Lower lobe of right lung (tissue), 2 donors: ENCODE measurements around the gene NAPA. TPM values are rescaled to one million over a fixed set of nuclear protein-coding genes. Genes with fewer than 3 reads are reported as not detected.
A peak's percentile ranks its signal among the peaks of the same experiment; 100 is the strongest.

ENCODE experiments used
- ATAC-seq, 2 donors: fragments of 200-7000 bp; cut with Tn5 transposase; one replicate each; pipeline ENCODE4 v1.9.1; 2020 to 2022; ENCODE audit warnings: mild to moderate bottlenecking in 2 of 2, moderate library complexity in 2 of 2
- DNase-seq: peaks from one replicate; pipeline ENCODE4 v3.0.0-alpha.2; 2020
- H3K27ac ChIP-seq: fragments of 200-600 bp; one replicate; pipeline ENCODE4 v1.8.0; 2022
- H3K27me3 ChIP-seq: fragments of 200-600 bp; one replicate; pipeline ENCODE4 v1.8.0; 2022; ENCODE audit warnings: low read depth
- H3K36me3 ChIP-seq: fragments of 200-600 bp; one replicate; pipeline ENCODE4 v1.8.0; 2022; ENCODE audit warnings: mild to moderate bottlenecking
- H3K4me1 ChIP-seq: fragments of 200-600 bp; one replicate; pipeline ENCODE4 v1.8.0; 2022
- H3K4me3 ChIP-seq: fragments of 200-600 bp; one replicate; pipeline ENCODE4 v1.8.0; 2022; ENCODE audit warnings: mild to moderate bottlenecking
- H3K9me3 ChIP-seq: fragments of 200-600 bp; one replicate; pipeline ENCODE4 v1.8.0; 2022
- intact Hi-C: fragments of 100-400 bp; cut with DNase I; formaldehyde crosslinking; loops from one replicate; pipeline ENCODE4 v1.11.0; 2022
- total RNA-seq: library from RNA; stranded (reverse); fragmentation: NEBNext Ultra II Directional; extraction: Animal tissue kit (Norgen Biotek cat#: 25700); gene quantifications from one replicate; pipeline ENCODE4 v1.2.1, GENCODE V29; 2021
- TF ChIP-seq, protein P1 (sequence below): fragments of 200-600 bp; IDR thresholded peaks from one replicate; pipeline ENCODE4 v1.8.0; 2022; ENCODE audit warnings: antibody characterized with exemption, mild to moderate bottlenecking
- donor health status: DM: no; HTN: yes; CAD: no; lungs with severe emphysema.

Gene NAPA
- total RNA-seq, 1 donor from 2014 or later, result 115 TPM

DNA sequence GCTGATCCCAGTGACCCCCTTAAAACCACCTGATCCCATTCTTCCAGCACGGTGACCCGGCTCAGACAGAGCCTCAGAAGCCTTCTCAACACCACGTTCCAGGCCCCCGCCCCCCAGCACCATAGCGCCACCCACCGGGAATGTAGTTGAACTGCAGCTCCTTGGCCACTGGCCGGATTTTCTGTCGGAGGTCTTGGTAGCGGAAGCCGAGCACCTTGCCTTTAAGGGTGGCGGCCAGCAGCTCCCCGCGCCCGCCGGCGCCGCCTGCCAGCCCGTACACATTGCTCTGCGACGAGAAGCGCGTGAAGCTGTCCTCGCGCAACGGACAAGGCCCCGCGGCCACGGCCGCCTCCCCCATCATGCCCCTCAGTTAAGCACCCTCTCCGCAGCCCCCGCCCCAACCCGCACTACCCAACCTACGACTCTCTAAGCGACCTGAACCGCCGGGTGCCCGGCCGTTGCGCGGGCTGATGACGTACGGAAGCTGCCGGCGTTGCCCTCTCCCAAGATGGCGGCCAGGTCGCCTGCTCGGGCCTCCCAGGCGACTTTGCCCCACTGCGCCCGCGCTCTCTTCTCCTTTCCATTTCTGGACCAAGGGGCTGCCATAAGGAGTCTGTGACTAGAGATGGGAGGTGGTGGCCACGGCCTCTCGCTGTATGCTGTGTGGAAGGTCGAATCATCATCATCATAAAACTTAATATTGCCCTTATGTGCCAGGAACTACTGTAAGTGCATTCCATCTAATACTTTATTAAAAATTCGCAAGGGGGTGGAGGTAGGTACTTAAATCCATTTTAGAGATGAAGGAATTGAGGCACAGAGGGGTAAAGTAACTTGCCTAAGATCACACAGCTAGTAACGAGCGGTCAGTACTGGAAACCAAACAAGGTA, 30.8 kb downstream of the NAPA start, which contains the start of gene KPTN:
KPTN (minus strand) TSS at position 420 of the 891 bp plus-strand sequence; CDS start at position 361, 59 bp downstream.
- Histone ChIP-seq H3K27me3 (no peaks in the 10 kb centered on the region), H3K4me1 (peaks cover 16% of the 10 kb centered on the region), H3K27ac (peak within 1 kb of the TSS; percentile 91), H3K4me3 (peak within 1 kb of the TSS; percentile 65), H3K36me3 (peaks cover 18% of the 10 kb centered on the region), H3K9me3 (no peaks in the 10 kb centered on the region)
- intact Hi-C loops, result no loop called here
- ATAC-seq (peak; percentile 94 to 95), DNase-seq (peak; percentile 94)
- TF ChIP-seq, protein P1, sequence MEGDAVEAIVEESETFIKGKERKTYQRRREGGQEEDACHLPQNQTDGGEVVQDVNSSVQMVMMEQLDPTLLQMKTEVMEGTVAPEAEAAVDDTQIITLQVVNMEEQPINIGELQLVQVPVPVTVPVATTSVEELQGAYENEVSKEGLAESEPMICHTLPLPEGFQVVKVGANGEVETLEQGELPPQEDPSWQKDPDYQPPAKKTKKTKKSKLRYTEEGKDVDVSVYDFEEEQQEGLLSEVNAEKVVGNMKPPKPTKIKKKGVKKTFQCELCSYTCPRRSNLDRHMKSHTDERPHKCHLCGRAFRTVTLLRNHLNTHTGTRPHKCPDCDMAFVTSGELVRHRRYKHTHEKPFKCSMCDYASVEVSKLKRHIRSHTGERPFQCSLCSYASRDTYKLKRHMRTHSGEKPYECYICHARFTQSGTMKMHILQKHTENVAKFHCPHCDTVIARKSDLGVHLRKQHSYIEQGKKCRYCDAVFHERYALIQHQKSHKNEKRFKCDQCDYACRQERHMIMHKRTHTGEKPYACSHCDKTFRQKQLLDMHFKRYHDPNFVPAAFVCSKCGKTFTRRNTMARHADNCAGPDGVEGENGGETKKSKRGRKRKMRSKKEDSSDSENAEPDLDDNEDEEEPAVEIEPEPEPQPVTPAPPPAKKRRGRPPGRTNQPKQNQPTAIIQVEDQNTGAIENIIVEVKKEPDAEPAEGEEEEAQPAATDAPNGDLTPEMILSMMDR, result peak; percentile 90

DNA sequence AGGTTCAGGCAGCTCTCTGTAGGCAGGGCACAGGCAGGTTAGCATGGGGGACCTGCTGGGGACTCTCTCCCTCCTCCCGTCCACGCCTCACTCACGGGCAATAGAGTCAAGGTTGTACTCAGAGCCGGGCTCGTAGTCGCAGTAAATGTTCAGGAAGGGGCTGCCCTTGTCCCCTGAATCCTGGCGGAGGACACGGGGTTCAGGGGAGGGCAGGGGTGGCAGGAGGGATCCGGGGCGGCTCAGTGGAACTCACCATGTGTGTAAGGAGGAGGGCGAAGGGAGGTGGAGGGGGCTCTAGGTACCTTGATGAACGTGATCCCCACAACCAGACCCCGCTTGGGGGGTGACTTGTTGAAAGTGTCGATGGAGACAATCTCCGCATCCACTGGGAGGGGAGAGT, 31.7 kb downstream of the NAPA start:
- TF ChIP-seq, protein P1, result no peak
- Histone ChIP-seq H3K4me1 (peaks cover 16% of the 10 kb centered on the region), H3K27ac (no peak overlapping the region), H3K27me3 (no peaks in the 10 kb centered on the region), H3K4me3 (peak overlapping the region; percentile 65), H3K36me3 (peaks cover 11% of the 10 kb centered on the region), H3K9me3 (no peaks in the 10 kb centered on the region)
- DNase-seq, result no peak
- ATAC-seq, result no peak
- intact Hi-C loops, result no loop called here

DNA sequence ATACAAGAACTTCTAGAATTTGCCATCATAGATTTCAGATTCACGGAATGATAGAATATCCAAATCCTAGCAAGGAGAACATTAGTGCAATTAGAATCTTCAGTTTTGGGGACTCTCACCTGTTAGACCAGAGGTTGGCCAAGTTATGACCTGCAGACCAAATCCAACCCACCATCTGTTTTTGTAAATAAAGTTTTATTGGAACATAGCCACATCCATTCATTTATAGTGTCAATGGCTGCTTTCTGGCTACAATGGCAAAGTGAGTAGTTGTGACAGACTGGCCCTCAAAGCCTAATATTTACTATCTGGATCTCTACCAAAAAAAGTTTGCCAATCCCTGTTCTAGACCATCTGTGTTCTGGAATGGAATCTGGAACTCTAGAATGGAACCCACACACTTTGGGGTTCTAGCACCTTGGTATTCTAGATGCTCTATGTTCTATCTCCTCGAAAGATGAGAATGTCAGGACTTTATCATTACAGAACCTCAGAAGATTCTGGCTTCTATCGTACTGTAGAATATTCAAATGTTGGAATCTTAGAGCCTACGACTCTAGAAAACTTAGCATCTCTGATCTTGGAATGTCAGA, 33.3 kb downstream of the NAPA start:
- TF ChIP-seq, protein P1, result no peak

DNA sequence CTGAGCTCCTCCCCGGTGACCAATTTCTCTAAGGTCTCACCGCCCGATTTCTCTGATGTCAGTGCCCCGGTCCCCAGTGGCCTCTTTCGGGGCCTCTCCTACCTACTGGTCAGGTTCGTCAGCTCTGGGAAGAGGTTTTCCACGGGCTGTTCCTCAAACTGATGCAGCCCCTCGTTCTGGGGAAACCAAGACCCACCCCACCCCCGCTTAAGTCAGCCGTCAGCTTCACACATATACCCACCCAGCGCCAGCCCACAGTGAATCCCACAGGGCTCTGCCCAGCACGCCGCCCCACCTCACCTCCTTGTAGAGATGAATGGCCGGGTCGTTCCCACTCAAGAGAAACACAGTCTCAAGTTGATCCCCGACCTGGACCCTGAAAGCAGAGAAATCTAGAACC, 34.2 kb downstream of the NAPA start:
- DNase-seq (no peak), ATAC-seq (no peak)
- Histone ChIP-seq H3K27me3 (no peaks in the 10 kb centered on the region), H3K27ac (no peak overlapping the region), H3K9me3 (no peaks in the 10 kb centered on the region), H3K4me3 (no peak overlapping the region), H3K36me3 (no peaks in the 10 kb centered on the region), H3K4me1 (peaks cover 16% of the 10 kb centered on the region)
- intact Hi-C loops, result no loop called here
- TF ChIP-seq, protein P1, result no peak

More for the DNA sequence above, 33.3 kb downstream of the NAPA start:
- DNase-seq (no peak), ATAC-seq (no peak)
- H3K27ac ChIP-seq, result no peak overlapping the region
- no peaks in the 10 kb centered on the region for H3K36me3 ChIP-seq
- peaks cover 16% of the 10 kb centered on the region for H3K4me1 ChIP-seq
- no peak overlapping the region for H3K4me3 ChIP-seq
- intact Hi-C loops, result no loop called here
- no peaks in the 10 kb centered on the region for H3K27me3 ChIP-seq
- no peaks in the 10 kb centered on the region for H3K9me3 ChIP-seq

DNA sequence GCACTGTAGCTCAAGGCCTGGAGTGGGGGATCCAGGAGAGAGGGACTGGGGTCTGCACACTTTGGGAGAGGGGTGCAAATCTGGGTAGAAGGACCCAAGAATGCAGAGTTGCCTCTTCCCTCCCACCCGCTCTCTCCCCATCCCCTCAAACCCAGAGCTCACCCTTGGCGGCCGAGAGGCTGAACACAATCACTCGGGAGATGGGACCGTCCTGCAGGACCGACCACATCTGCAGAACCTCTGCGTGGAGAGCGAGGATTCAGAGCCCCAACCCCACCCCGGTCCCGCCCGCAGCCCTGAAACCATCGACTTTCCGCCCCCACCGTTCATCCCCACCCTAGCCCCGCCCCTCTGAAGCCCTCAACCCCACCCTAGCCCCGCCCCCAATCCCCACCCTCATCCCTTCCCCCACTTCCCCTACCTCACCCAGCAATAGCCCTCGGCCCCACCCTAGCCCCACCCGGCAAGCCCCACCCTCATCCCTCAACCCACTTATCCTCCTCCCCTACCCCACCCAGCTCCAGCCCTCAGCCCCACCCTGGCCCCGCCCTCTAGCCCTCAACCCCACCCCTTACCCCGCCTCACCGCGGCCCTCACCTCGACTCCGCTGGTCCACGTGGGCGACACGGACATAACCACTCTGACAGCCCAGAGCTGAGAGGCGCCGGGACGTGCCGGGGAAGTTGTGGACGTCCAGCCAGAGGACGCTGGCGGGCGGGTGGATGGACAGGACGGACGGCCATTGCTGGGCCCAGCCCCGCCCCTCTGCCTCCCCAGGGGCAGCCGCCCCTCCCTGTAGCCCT, 35.0 kb downstream of the NAPA start:
- H3K27ac ChIP-seq, result no peak overlapping the region
- TF ChIP-seq, protein P1, result no peak
- H3K4me1 ChIP-seq, result peaks cover 14% of the 10 kb centered on the region
- H3K36me3 ChIP-seq, result no peaks in the 10 kb centered on the region
- intact Hi-C loops, result no loop called here
- H3K4me3 ChIP-seq, result peak overlapping the region; percentile 8
- no peaks in the 10 kb centered on the region for H3K27me3 ChIP-seq
- ATAC-seq (peak in 1 of 2 donors; percentile 13), DNase-seq (peak; percentile 73)
- no peaks in the 10 kb centered on the region for H3K9me3 ChIP-seq
